Tibial artery (tissue), 4 donors: ENCODE data around the gene RSPH9.

Experiments
- DNase-seq, 2 donors: peaks; one replicate each; pipeline ENCODE4 v3.0.0-alpha.2; 2019
- H3K27ac ChIP-seq, 2 donors: fragments of 200-600 bp; sonication (generic) in 1 of 2; 1 replicate in 1 of 2; 2 replicates in 1 of 2; pipeline ENCODE4 v1.5.1; 2018 to 2019; ENCODE audit warnings: mild to moderate bottlenecking in 1 of 2
- H3K27me3 ChIP-seq, 2 donors: fragments of 200-600 bp; sonication (generic) in 1 of 2; one replicate each; pipeline versions ENCODE4 v1.5.1 to v1.6.0; 2016 to 2019
- H3K36me3 ChIP-seq, 3 donors: fragments of 200-600 bp; sonication (generic) in 2 of 3; one replicate each; pipeline ENCODE4 v1.5.1; 2016 to 2019; ENCODE audit warnings: mild to moderate bottlenecking in 2 of 3
- H3K4me1 ChIP-seq, 4 donors: fragments of 200-600 bp; sonication (generic) in 2 of 4; 1 replicate in 3 of 4; 2 replicates in 1 of 4; pipeline ENCODE4 v1.5.1; 2016 to 2019
- H3K4me3 ChIP-seq, 2 donors: fragments of 200-600 bp; sonication (generic) in 1 of 2; 1 replicate in 1 of 2; 2 replicates in 1 of 2; pipeline ENCODE4 v1.5.1; 2018 to 2019; ENCODE audit warnings: mild to moderate bottlenecking in 2 of 2
- H3K9me3 ChIP-seq, 3 donors: fragments of 200-600 bp; sonication (generic) in 1 of 3; one replicate each; pipeline ENCODE4 v1.5.1; 2016 to 2019
- intact Hi-C: fragments of 100-400 bp; cut with DNase I; formaldehyde crosslinking; loops from one replicate; pipeline ENCODE4 v1.15.0; 2023; ENCODE audit warnings: low total_unique reads
- TF ChIP-seq, protein P1 (sequence below), 2 experiments: fragments of 200-600 bp in 1 of 2; fragments of 450-650 bp in 1 of 2; IDR thresholded peaks; one replicate each; pipeline ENCODE4 v1.5.1; 2017 to 2019; ENCODE audit warnings: antibody characterized with exemption in 2 of 2, mild to moderate bottlenecking in 1 of 2, moderate library complexity in 1 of 2

Gene RSPH9

DNA sequence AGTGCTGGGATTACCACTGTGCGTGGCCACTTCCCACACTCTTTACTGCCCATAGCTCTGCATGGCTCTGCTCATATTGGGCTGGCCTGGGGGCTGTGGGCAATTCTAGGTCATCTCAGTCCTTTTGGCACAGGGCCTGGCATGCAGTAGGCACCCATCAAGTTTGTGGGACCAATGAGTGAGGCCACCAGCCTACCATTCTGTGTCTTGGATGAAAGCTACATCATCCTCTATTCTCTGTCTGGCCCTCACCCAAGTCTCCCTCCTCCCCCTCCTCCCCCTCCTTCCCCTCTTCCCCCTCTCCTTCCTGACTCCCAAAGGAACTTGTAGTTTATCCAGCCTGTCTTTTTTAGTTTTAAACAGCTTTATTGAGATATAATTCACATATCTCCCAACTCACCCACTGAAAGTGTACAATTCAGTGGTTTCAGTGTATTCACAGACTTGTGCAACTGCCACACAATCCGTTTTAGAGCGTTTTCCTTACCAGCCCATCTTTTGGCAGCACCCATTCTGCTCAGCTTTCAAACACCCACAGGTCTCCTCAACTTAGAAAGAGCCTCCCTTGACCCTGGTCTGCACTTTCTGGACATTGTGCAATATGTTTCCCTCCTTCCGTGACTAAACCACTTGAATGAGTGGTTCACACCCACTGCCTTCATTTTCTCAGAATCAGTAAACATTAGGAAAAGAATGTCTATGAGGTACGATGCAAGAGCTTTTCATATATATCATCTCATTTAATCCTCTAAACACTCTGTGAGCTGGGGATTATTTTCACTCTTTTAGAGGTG lies 64.2 kb downstream of the RSPH9 start:
- Histone ChIP-seq H3K4me1 (peaks cover 0 to 11% (median 9%) of the 10 kb centered on the region in 4 donors), H3K27me3 (peaks cover 0 to 3% of the 10 kb centered on the region in 2 donors), H3K27ac (no peak overlapping the region), H3K9me3 (no peaks in the 10 kb centered on the region), H3K4me3 (no peak overlapping the region), H3K36me3 (no peaks in the 10 kb centered on the region)
- intact Hi-C loops, result loop anchor here (10.0 kb wide), 1 partner anchor 56 kb away; no protein-coding TSS in a partner anchor
- DNase-seq, result no peak
- TF ChIP-seq, protein P1, sequence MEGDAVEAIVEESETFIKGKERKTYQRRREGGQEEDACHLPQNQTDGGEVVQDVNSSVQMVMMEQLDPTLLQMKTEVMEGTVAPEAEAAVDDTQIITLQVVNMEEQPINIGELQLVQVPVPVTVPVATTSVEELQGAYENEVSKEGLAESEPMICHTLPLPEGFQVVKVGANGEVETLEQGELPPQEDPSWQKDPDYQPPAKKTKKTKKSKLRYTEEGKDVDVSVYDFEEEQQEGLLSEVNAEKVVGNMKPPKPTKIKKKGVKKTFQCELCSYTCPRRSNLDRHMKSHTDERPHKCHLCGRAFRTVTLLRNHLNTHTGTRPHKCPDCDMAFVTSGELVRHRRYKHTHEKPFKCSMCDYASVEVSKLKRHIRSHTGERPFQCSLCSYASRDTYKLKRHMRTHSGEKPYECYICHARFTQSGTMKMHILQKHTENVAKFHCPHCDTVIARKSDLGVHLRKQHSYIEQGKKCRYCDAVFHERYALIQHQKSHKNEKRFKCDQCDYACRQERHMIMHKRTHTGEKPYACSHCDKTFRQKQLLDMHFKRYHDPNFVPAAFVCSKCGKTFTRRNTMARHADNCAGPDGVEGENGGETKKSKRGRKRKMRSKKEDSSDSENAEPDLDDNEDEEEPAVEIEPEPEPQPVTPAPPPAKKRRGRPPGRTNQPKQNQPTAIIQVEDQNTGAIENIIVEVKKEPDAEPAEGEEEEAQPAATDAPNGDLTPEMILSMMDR (IDR thresholded peaks at IDR 0.05), result no peak

DNA sequence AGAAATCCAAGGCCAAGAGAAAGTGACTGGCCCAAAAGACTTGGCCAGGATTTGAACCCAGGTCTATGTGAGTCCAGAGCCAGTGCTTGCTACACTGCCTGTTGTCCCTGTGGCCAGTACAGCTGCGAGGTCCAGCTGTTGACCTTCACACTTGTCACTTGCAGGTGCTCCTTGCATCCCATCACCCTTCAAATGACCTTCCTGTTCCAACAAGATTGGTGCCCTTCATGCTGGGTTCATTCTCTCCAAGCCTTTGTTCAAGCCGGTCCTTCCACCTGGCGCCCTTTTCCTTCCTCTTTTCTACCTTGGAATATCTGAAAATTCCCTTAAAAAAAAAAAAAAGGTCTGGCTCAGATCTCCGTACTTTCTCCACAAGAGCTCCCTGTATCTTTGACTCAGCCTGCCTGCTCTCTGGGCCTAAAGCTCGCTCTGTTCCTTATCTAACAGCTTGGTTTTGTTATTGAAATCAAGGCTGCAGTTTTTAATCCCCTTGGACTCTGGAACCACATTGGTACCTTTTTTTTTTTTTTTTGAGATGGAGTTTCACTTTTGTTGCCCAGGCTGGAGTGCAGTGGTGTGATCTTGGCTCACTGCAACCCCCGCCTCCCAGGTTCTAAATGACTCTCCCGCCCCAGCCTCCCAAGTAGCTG lies 64.9 kb downstream of the RSPH9 start:
- Histone ChIP-seq H3K27me3 (peaks cover 0 to 3% of the 10 kb centered on the region in 2 donors), H3K9me3 (no peaks in the 10 kb centered on the region), H3K36me3 (no peaks in the 10 kb centered on the region), H3K4me1 (peaks cover 0 to 11% (median 9%) of the 10 kb centered on the region in 4 donors), H3K4me3 (no peak overlapping the region), H3K27ac (no peak overlapping the region)
- intact Hi-C loops, result loop anchor here (10.0 kb wide), 1 partner anchor 55 kb away; no protein-coding TSS in a partner anchor
- DNase-seq, result no peak
- TF ChIP-seq, protein P1 (IDR thresholded peaks at IDR 0.05), result no peak

DNA sequence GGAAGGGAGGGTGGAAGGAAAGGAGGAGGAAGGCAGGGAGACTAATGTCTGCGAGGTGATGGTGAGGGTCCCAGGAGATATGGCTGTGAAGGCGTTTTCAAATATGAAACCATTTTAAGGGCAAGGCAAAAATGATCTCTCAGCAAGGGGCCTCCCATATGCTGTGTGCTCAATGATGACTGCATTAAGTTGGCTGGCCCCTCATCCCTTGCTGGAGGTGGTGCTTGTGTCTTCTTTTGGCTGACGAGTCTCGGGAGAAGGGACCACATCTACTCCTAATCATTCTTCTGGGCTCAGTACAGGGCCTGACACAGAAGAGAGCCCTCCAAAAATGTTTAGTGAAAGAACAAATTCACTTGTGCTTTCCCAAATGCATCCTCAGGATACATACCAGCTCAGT lies 65.7 kb downstream of the RSPH9 start:
- TF ChIP-seq, protein P1 (IDR thresholded peaks at IDR 0.05), result no peak
- Histone ChIP-seq H3K4me3 (no peak overlapping the region), H3K9me3 (no peaks in the 10 kb centered on the region), H3K36me3 (no peaks in the 10 kb centered on the region), H3K4me1 (peaks cover 0 to 11% (median 9%) of the 10 kb centered on the region in 4 donors), H3K27me3 (peaks cover 0 to 3% of the 10 kb centered on the region in 2 donors), H3K27ac (no peak overlapping the region)
- intact Hi-C loops, result no loop called here
- no peak for DNase-seq

DNA sequence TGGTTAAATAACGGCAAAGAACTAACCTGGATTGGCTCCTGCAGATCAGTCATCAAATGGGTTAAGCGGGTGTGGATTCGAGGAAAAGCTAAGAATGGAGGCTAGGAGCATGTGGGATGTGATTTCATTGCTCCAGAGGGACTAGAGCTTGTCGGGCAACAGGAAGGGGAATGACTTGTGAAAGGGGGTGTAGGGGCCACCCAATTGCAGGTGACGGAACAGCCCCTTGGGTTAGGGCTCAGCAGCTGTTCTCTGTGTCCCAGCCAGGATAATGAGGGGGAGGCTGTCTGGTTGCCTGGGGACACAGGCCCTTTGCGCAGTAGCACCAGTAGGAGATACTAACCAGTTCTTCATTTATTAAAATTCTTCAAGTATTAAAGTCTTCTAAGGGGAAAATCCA lies 67.7 kb downstream of the RSPH9 start:
- H3K9me3 ChIP-seq, result no peaks in the 10 kb centered on the region
- no peak for DNase-seq
- intact Hi-C loops, result no loop called here
- no peaks in the 10 kb centered on the region for H3K36me3 ChIP-seq
- peaks cover 0 to 19% (median 10%) of the 10 kb centered on the region in 4 donors for H3K4me1 ChIP-seq
- H3K4me3 ChIP-seq, result no peak overlapping the region
- TF ChIP-seq, protein P1 (IDR thresholded peaks at IDR 0.05), result no peak
- no peak overlapping the region for H3K27ac ChIP-seq
- H3K27me3 ChIP-seq, result peaks cover 0 to 3% of the 10 kb centered on the region in 2 donors

DNA sequence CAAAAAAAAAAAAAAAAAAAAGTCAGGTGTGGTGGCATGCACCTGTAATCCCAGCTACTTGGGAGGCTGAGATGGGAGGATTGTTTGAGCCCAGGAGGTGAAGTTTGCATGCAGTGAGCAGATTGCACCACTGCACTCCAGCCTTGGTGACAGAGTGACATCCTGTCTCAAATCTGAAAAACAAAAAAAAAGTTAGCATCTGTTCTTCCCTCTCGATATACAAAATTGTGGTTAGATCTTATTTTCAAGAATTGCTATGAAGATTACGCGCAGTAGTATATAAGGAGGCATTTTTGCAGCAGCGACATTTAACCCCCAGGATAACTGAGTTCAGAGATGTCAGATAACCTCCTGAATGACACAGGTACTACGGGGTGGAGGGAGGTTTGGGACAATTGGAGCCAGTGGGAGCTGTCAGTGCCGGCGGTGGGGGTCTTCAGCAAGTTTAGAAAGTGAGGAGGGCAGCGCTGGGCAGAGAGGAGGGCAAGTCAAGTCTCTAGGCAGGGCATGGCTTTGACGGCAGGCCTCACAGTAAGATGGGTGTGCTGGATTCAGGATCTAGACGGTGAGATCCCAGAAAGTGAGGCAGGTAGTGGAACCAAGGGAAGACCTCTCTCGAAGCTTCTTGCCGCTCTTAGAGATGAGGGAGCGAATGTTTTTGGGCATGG lies 68.9 kb downstream of the RSPH9 start:
- intact Hi-C loops, result no loop called here
- peaks cover 0 to 3% of the 10 kb centered on the region in 2 donors for H3K27me3 ChIP-seq
- H3K36me3 ChIP-seq, result no peaks in the 10 kb centered on the region
- peaks cover 0 to 19% (median 10%) of the 10 kb centered on the region in 4 donors for H3K4me1 ChIP-seq
- TF ChIP-seq, protein P1 (IDR thresholded peaks at IDR 0.05), result no peak
- no peak overlapping the region for H3K27ac ChIP-seq
- no peak for DNase-seq
- H3K9me3 ChIP-seq, result no peaks in the 10 kb centered on the region
- no peak overlapping the region for H3K4me3 ChIP-seq
